Neural progenitor cell (in vitro differentiated cells): Measurements from ENCODE around the gene IER5L. TPM values are rescaled to one million over a fixed set of nuclear protein-coding genes. Genes with fewer than 3 reads are reported as not detected.

Source experiments
- DNase-seq: peaks from one replicate; pipeline ENCODE4 v3.0.0-alpha.2; 2016; ENCODE audit warnings: low spot score
- H2AFZ ChIP-seq: fragments of 200-600 bp; sonication (generic); replicated peaks from 2 replicates; pipeline ENCODE4 v1.6.1; 2016; ENCODE audit warnings: antibody characterized with exemption
- H3F3A ChIP-seq: fragments of 200-600 bp; sonication (generic); 2 replicates; pipeline ENCODE4 v1.6.1; 2016; ENCODE audit warnings: antibody characterized with exemption, low read depth
- H3K27ac ChIP-seq: fragments of 200-600 bp; sonication (generic); 2 replicates; pipeline ENCODE4 v1.5.1; 2016; ENCODE audit warnings: mild to moderate bottlenecking
- H3K27me3 ChIP-seq: fragments of 200-600 bp; sonication (generic); 2 replicates; pipeline ENCODE4 v1.6.1; 2016; ENCODE audit warnings: mild to moderate bottlenecking, moderate library complexity
- H3K36me3 ChIP-seq: fragments of 200-600 bp; sonication (generic); 2 replicates; pipeline ENCODE4 v1.5.1; 2016
- H3K4me1 ChIP-seq: fragments of 200-600 bp; sonication (generic); 2 replicates; pipeline ENCODE4 v1.6.1; 2016; ENCODE audit warnings: mixed run types
- H3K4me2 ChIP-seq: fragments of 200-600 bp; sonication (generic); 2 replicates; pipeline ENCODE4 v1.6.1; 2016
- H3K4me3 ChIP-seq: fragments of 200-600 bp; sonication (generic); 2 replicates; pipeline ENCODE4 v1.5.1; 2016
- H3K79me2 ChIP-seq: fragments of 200-600 bp; sonication (generic); 2 replicates; pipeline ENCODE4 v1.6.1; 2016; ENCODE audit warnings: low read depth
- H3K9ac ChIP-seq: fragments of 200-600 bp; sonication (generic); 2 replicates; pipeline ENCODE4 v1.6.1; 2016
- H3K9me3 ChIP-seq: fragments of 200-600 bp; sonication (generic); 2 replicates; pipeline ENCODE4 v1.5.1; 2016; ENCODE audit warnings: low read depth
- H4K20me1 ChIP-seq: fragments of 200-600 bp; sonication (generic); 2 replicates; pipeline ENCODE4 v1.6.1; 2016; ENCODE audit warnings: low read depth
- H3K27ac Mint-ChIP-seq: 3 replicates; pipeline ENCODE4 v1.8.0; 2021; ENCODE audit warnings: mixed read lengths
- H3K27me3 Mint-ChIP-seq: 2 replicates; pipeline ENCODE4 v1.8.0; 2022; ENCODE audit warnings: low read depth, mild to moderate bottlenecking, inconsistent platforms, moderate library complexity, mixed read lengths; ENCODE audit not compliant: insufficient read depth
- H3K36me3 Mint-ChIP-seq: 3 replicates; pipeline ENCODE4 v1.8.0; 2021; ENCODE audit warnings: mixed read lengths
- H3K4me1 Mint-ChIP-seq: 3 replicates; pipeline ENCODE4 v1.8.0; 2021; ENCODE audit warnings: mixed read lengths
- H3K4me3 Mint-ChIP-seq: 3 replicates; pipeline ENCODE4 v1.8.0; 2021; ENCODE audit warnings: mild to moderate bottlenecking, moderate library complexity, mixed read lengths
- H3K9me3 Mint-ChIP-seq: 3 replicates; pipeline ENCODE4 v1.8.0; 2020; ENCODE audit warnings: mixed read lengths
- CTCF ChIP-seq: fragments of 200-600 bp; sonication (generic); IDR thresholded peaks from 2 replicates; pipeline ENCODE4 v1.5.1; 2017; ENCODE audit warnings: antibody characterized with exemption, mild to moderate bottlenecking
- EZH2 ChIP-seq: fragments of 200-600 bp; sonication (generic); IDR thresholded peaks from 2 replicates; pipeline ENCODE4 v1.6.1; 2017; ENCODE audit warnings: antibody characterized with exemption, mild to moderate bottlenecking, moderate library complexity
- EZH2phosphoT487 ChIP-seq: fragments of 200-600 bp; sonication (generic); IDR thresholded peaks from 2 replicates; pipeline ENCODE4 v1.6.1; 2017; ENCODE audit warnings: antibody characterized with exemption
- total RNA-seq: library from RNA; depleted of rRNA; stranded (reverse); fragments of >200 nt; gene quantifications from 2 replicates; pipeline ENCODE4 v1.2.3, GENCODE V29; 2015; ENCODE audit warnings: low replicate concordance

The IER5L gene
- total RNA-seq = 12.2 and 32.7 TPM in 2 replicates

GRCh38 chr9:129177791-129178567, at the start of gene IER5L:
Gene IER5L (minus strand): TSS chr9:129178261. CDS start chr9:129178052, 209 bp downstream.
- H3K27me3 Mint-ChIP-seq = peaks cover 8% of the 10 kb centered on the region
- peak within 1 kb of the TSS; percentile 98 for H3K4me3 Mint-ChIP-seq
- Histone ChIP-seq H3K9ac (peak within 1 kb of the TSS; percentile 72), H3K4me2 (peak within 1 kb of the TSS; percentile 97), H3K9me3 (no peaks in the 10 kb centered on the region), H3K4me3 (peak within 1 kb of the TSS; percentile 99), H3K27me3 (peaks cover 42% of the 10 kb centered on the region), H3K36me3 (no peaks in the 10 kb centered on the region), H3K27ac (peak within 1 kb of the TSS; percentile 25), H4K20me1 (peaks cover 14% of the 10 kb centered on the region), H3F3A (peaks cover 42% of the 10 kb centered on the region), H2AFZ (no peak within 1 kb of the TSS), H3K4me1 (peaks cover 23% of the 10 kb centered on the region), H3K79me2 (peaks cover 18% of the 10 kb centered on the region)
- H3K27ac Mint-ChIP-seq = peak within 1 kb of the TSS; percentile 90
- DNase-seq = peak; percentile 98
- TF ChIP-seq EZH2 = no peak
- TF ChIP-seq EZH2phosphoT487 = no peak
- no peak for TF ChIP-seq CTCF
- H3K4me1 Mint-ChIP-seq = peaks cover 42% of the 10 kb centered on the region
- H3K36me3 Mint-ChIP-seq = no peaks in the 10 kb centered on the region
- H3K9me3 Mint-ChIP-seq = no peaks in the 10 kb centered on the region

GRCh38 chr9:129227843-129228189, 49.8 kb upstream of the IER5L start:
- Mint-ChIP-seq H3K27me3 (peaks cover 23% of the 10 kb centered on the region), H3K4me3 (no peak overlapping the region), H3K9me3 (no peaks in the 10 kb centered on the region), H3K27ac (no peak overlapping the region), H3K4me1 (peaks cover 38% of the 10 kb centered on the region), H3K36me3 (no peaks in the 10 kb centered on the region)
- H3K9ac ChIP-seq = no peak overlapping the region
- peaks cover 22% of the 10 kb centered on the region for H3K4me1 ChIP-seq
- no peak for DNase-seq
- peaks cover 17% of the 10 kb centered on the region for H3F3A ChIP-seq
- no peaks in the 10 kb centered on the region for H4K20me1 ChIP-seq
- H3K4me3 ChIP-seq = no peak overlapping the region
- no peak overlapping the region for H3K27ac ChIP-seq
- no peaks in the 10 kb centered on the region for H3K9me3 ChIP-seq
- TF ChIP-seq CTCF = no peak
- no peak for TF ChIP-seq EZH2phosphoT487
- TF ChIP-seq EZH2 = no peak
- no peaks in the 10 kb centered on the region for H3K79me2 ChIP-seq
- H3K27me3 ChIP-seq = no peaks in the 10 kb centered on the region
- H3K4me2 ChIP-seq = no peak overlapping the region
- H3K36me3 ChIP-seq = no peaks in the 10 kb centered on the region
- H2AFZ ChIP-seq = no peak overlapping the region

- peaks cover 48% of the 10 kb centered on the region for H3K4me1 Mint-ChIP-seq
- TF ChIP-seq CTCF (no peak), EZH2 (no peak), EZH2phosphoT487 (no peak)
These were observed 47.8 kb upstream of the IER5L start for GRCh38 chr9:129225815-129226214.

More at GRCh38 chr9:129225815-129226214, 47.8 kb upstream of the IER5L start:
- DNase-seq = peak; percentile 80
- Mint-ChIP-seq H3K27ac (no peak overlapping the region), H3K9me3 (no peaks in the 10 kb centered on the region), H3K36me3 (no peaks in the 10 kb centered on the region), H3K27me3 (peaks cover 25% of the 10 kb centered on the region), H3K4me3 (no peak overlapping the region)
- H3K27me3 ChIP-seq = no peaks in the 10 kb centered on the region
- no peaks in the 10 kb centered on the region for H4K20me1 ChIP-seq
- H3K79me2 ChIP-seq = no peaks in the 10 kb centered on the region
- no peaks in the 10 kb centered on the region for H3K9me3 ChIP-seq
- H3K4me1 ChIP-seq = peaks cover 31% of the 10 kb centered on the region
- H3K4me3 ChIP-seq = no peak overlapping the region
- H3K4me2 ChIP-seq = peak overlapping the region; percentile 46
- H3K27ac ChIP-seq = no peak overlapping the region
- no peak overlapping the region for H2AFZ ChIP-seq
- peaks cover 17% of the 10 kb centered on the region for H3F3A ChIP-seq
- H3K36me3 ChIP-seq = no peaks in the 10 kb centered on the region
- no peak overlapping the region for H3K9ac ChIP-seq
